Liver (tissue), 9 donors: ENCODE data around the gene BCAS1. TPM values are rescaled to one million over a fixed set of nuclear protein-coding genes. Genes with fewer than 3 reads are reported as not detected.

Experiments
- DNase-seq: peaks from one replicate; pipeline ENCODE4 v3.0.0-alpha.2; 2017; ENCODE audit warnings: low spot score
- H3K27ac ChIP-seq, 2 donors: one replicate each; pipeline ENCODE4 v1.7.0; 2013; ENCODE audit warnings: inconsistent platforms in 2 of 2, low read length in 2 of 2, control low read depth in 1 of 2, low read depth in 1 of 2, mild to moderate bottlenecking in 1 of 2
- H3K27me3 ChIP-seq, 4 donors: one replicate each; pipeline versions ENCODE4 v1.6.1 to v1.7.0; 2013; ENCODE audit warnings: low read length in 3 of 4, inconsistent platforms in 1 of 4, mild to moderate bottlenecking in 1 of 4, moderate library complexity in 1 of 4; ENCODE audit not compliant: control insufficient read depth in 4 of 4, insufficient read depth in 4 of 4
- H3K36me3 ChIP-seq, 4 donors: one replicate each; pipeline versions ENCODE4 v1.6.1 to v1.7.0; 2013; ENCODE audit warnings: low read length in 3 of 4, mild to moderate bottlenecking in 3 of 4, low read depth in 1 of 4, moderate library complexity in 1 of 4; ENCODE audit not compliant: control insufficient read depth in 4 of 4, insufficient read depth in 3 of 4
- H3K4me1 ChIP-seq, 4 donors: one replicate each; pipeline versions ENCODE4 v1.6.1 to v1.7.0; 2013; ENCODE audit warnings: low read length in 3 of 4, mild to moderate bottlenecking in 3 of 4, moderate library complexity in 1 of 4; ENCODE audit not compliant: control insufficient read depth in 4 of 4, insufficient read depth in 4 of 4
- H3K4me3 ChIP-seq, 3 donors: one replicate each; pipeline versions ENCODE4 v1.6.1 to v1.7.0; 2013; ENCODE audit warnings: low read length in 3 of 3, control low read depth in 1 of 3, low read depth in 1 of 3, mild to moderate bottlenecking in 1 of 3
- H3K9ac ChIP-seq, 2 donors: one replicate each; pipeline ENCODE4 v1.7.0; 2013; ENCODE audit warnings: low read length in 2 of 2, mild to moderate bottlenecking in 2 of 2, moderate library complexity in 2 of 2, control low read depth in 1 of 2, low read depth in 1 of 2
- H3K9me3 ChIP-seq, 4 donors: one replicate each; pipeline versions ENCODE4 v1.6.1 to v1.7.0; 2013; ENCODE audit warnings: low read length in 3 of 4; ENCODE audit not compliant: control insufficient read depth in 4 of 4
- ATF3 ChIP-seq: IDR thresholded peaks from 2 replicates; pipeline ENCODE4 v1.6.1; 2016; ENCODE audit warnings: antibody characterized with exemption
- CTCF ChIP-seq: fragments of 150-350 bp; IDR thresholded peaks from 2 replicates; pipeline ENCODE4 v1.5.1; 2017; ENCODE audit warnings: improper control_type of control experiment, low read depth, low read length; ENCODE audit not compliant: missing input control
- EGR1 ChIP-seq, 2 donors: IDR thresholded peaks; 2 replicates each; pipeline ENCODE4 v1.6.1; 2016 to 2018; ENCODE audit warnings: antibody characterized with exemption in 2 of 2, low read depth in 2 of 2
- FOXA1 ChIP-seq: IDR thresholded peaks from 2 replicates; pipeline ENCODE4 v1.6.1; 2016; ENCODE audit warnings: antibody characterized with exemption
- FOXA2 ChIP-seq: IDR thresholded peaks from 2 replicates; pipeline ENCODE4 v1.6.1; 2016; ENCODE audit warnings: antibody characterized with exemption
- GABPA ChIP-seq, 2 donors: IDR thresholded peaks in 1 of 2; conservative IDR thresholded peaks in 1 of 2; 2 replicates each; pipeline ENCODE4 v1.6.1; 2016; ENCODE audit warnings: antibody characterized with exemption in 2 of 2, mild to moderate bottlenecking in 1 of 2, moderate library complexity in 1 of 2
- HNF4A ChIP-seq, 2 donors: conservative IDR thresholded peaks; 2 replicates each; pipeline ENCODE4 v1.6.1; 2016; ENCODE audit warnings: antibody characterized with exemption in 2 of 2, mild to moderate bottlenecking in 2 of 2
- HNF4G ChIP-seq: IDR thresholded peaks from 2 replicates; pipeline ENCODE4 v1.6.1; 2016; ENCODE audit warnings: antibody characterized with exemption
- JUND ChIP-seq, 2 donors: IDR thresholded peaks; 2 replicates each; pipeline ENCODE4 v1.6.1; 2016; ENCODE audit warnings: antibody characterized with exemption in 2 of 2
- MAX ChIP-seq: IDR thresholded peaks from 2 replicates; pipeline ENCODE4 v1.6.1; 2016; ENCODE audit warnings: antibody characterized with exemption
- NR2F2 ChIP-seq: IDR thresholded peaks from 2 replicates; pipeline ENCODE4 v1.6.1; 2016; ENCODE audit warnings: antibody characterized with exemption
- RAD21 ChIP-seq, 2 donors: IDR thresholded peaks; 2 replicates each; pipeline ENCODE4 v1.6.1; 2016; ENCODE audit warnings: antibody characterized with exemption in 2 of 2, mild to moderate bottlenecking in 2 of 2
- REST ChIP-seq: IDR thresholded peaks from 2 replicates; pipeline ENCODE4 v1.6.1; 2016; ENCODE audit warnings: antibody characterized with exemption, mild to moderate bottlenecking
- SP1 ChIP-seq: IDR thresholded peaks from 2 replicates; pipeline ENCODE4 v1.6.1; 2018; ENCODE audit warnings: antibody characterized with exemption, mild to moderate bottlenecking
- TAF1 ChIP-seq: conservative IDR thresholded peaks from 2 replicates; pipeline ENCODE4 v1.6.1; 2016; ENCODE audit warnings: antibody characterized with exemption, mild to moderate bottlenecking
- YY1 ChIP-seq: IDR thresholded peaks from 2 replicates; pipeline ENCODE4 v1.6.1; 2016; ENCODE audit warnings: antibody characterized with exemption, mild to moderate bottlenecking
- ZBTB33 ChIP-seq: IDR thresholded peaks from 2 replicates; pipeline ENCODE4 v1.6.1; 2016; ENCODE audit warnings: antibody characterized with exemption
- WGBS: extraction: QIAGEN DNeasy Blood & Tissue Kit; methylation state at CpG from one replicate; pipeline ENCODE4 v1.1.7; 2013; 5-methylcytosine and 5-hydroxymethylcytosine counted together
- polyA plus RNA-seq, 2 donors: library from polyadenylated mRNA; stranded (reverse) in 1 of 2; unstranded in 1 of 2; fragments of 200-250 nt in 1 of 2; fragments of >200 nt in 1 of 2; fragmentation: Nextera tagmentation in 1 of 2; extraction: Ambion mirVana in 1 of 2; gene quantifications; one replicate each; pipeline versions ENCODE4 v1.2.1 to v1.2.3, GENCODE V29; 2013 to 2015
- total RNA-seq, 2 donors: library from RNA; depleted of rRNA; stranded (reverse); fragments of >200 nt; gene quantifications; one replicate each; pipeline ENCODE4 v1.2.3, GENCODE V29; 2014
- donor health status: healthy.
- donor health status: healthy.
- donor health status: healthy.
- donor health status: healthy.
- donor health status: healthy.

The BCAS1 gene
- total and polyA plus RNA-seq, 4 donors: under 0.01 to 0.93 (median 0.04) TPM

GRCh38 chr20:53999077-53999476, 71.3 kb downstream of the BCAS1 start:
- Histone ChIP-seq H3K36me3 (no peaks in the 10 kb centered on the region), H3K9me3 (peaks cover 0 to 10% (median 3%) of the 10 kb centered on the region in 4 donors), H3K4me1 (no peaks in the 10 kb centered on the region), H3K9ac (no peak overlapping the region), H3K4me3 (no peak overlapping the region), H3K27me3 (peaks cover 0 to 6% (median 0%) of the 10 kb centered on the region in 4 donors), H3K27ac (no peak overlapping the region)
- 90% methylated on average over 3 of the region's 3 CpGs for WGBS
- TF ChIP-seq HNF4A (conservative IDR thresholded peaks at IDR 0.05): no peak
- TF ChIP-seq TAF1: no peak
- no peak for TF ChIP-seq GABPA (IDR thresholded peaks at IDR 0.05 in 1 of 2, conservative IDR thresholded peaks at IDR 0.05 in 1 of 2)
- no peak for TF ChIP-seq MAX
- TF ChIP-seq RAD21 (IDR thresholded peaks at IDR 0.05): no peak
- no peak for TF ChIP-seq ATF3
- no peak for TF ChIP-seq EGR1 (IDR thresholded peaks at IDR 0.05; ENCODE audit: low read depth in 2 of 2)
- TF ChIP-seq CTCF: no peak
- no peak for TF ChIP-seq FOXA1
- no peak for TF ChIP-seq HNF4G
- TF ChIP-seq SP1: no peak
- no peak for TF ChIP-seq FOXA2
- no peak for TF ChIP-seq REST
- no peak for TF ChIP-seq NR2F2
- no peak for TF ChIP-seq YY1
- TF ChIP-seq JUND (IDR thresholded peaks at IDR 0.05): no peak
- TF ChIP-seq ZBTB33: no peak
- no peak for DNase-seq
